Astrocyte (in vitro differentiated cells and primary cell): ENCODE measurements around the gene GDF10. TPM values are rescaled to one million over a fixed set of nuclear protein-coding genes. Genes with fewer than 3 reads are reported as not detected.
A peak's percentile ranks its signal among the peaks of the same experiment; 100 is the strongest.

Experiments
- DNase-seq: peaks from one replicate; pipeline ENCODE4 v3.0.0-alpha.2; 2010; ENCODE audit warnings: low read depth
- FAIRE-seq: peaks from 2 replicates; lab custom pipeline; 2011; peaks lifted over from hg19 to GRCh38; lab: Jason Lieb, UNC
- H2AFZ ChIP-seq: 2 replicates; pipeline ENCODE4 v1.6.0; 2012; ENCODE audit warnings: low read depth, low read length, inconsistent platforms
- H3K27ac ChIP-seq: 2 replicates; pipeline ENCODE4 v1.5.1; 2011; ENCODE audit warnings: low read depth, low read length, inconsistent platforms
- H3K27me3 ChIP-seq: 2 replicates; pipeline ENCODE4 v1.6.0; 2011; ENCODE audit warnings: low read length, inconsistent platforms; ENCODE audit not compliant: insufficient read depth
- H3K36me3 ChIP-seq: 2 replicates; pipeline ENCODE4 v1.5.1; 2011; ENCODE audit warnings: low read length, inconsistent platforms; ENCODE audit not compliant: insufficient read depth
- H3K4me1 ChIP-seq: 2 replicates; pipeline ENCODE4 v1.5.1; 2011; ENCODE audit warnings: low read length, inconsistent platforms; ENCODE audit not compliant: insufficient read depth
- H3K4me2 ChIP-seq: 2 replicates; pipeline ENCODE4 v1.6.0; 2012; ENCODE audit warnings: low read length, inconsistent platforms
- H3K4me3 ChIP-seq: 2 replicates; pipeline ENCODE4 v1.5.1; 2011; ENCODE audit warnings: low read depth, mild to moderate bottlenecking, low read length, inconsistent platforms; ENCODE audit not compliant: insufficient read depth
- H3K79me2 ChIP-seq: 2 replicates; pipeline ENCODE4 v1.6.0; 2012; ENCODE audit warnings: mild to moderate bottlenecking, low read length, inconsistent platforms; ENCODE audit not compliant: insufficient read depth
- H3K9ac ChIP-seq: 2 replicates; pipeline ENCODE4 v1.6.0; 2012; ENCODE audit warnings: mild to moderate bottlenecking, low read length, inconsistent platforms
- H3K9me3 ChIP-seq: 2 replicates; pipeline ENCODE4 v1.5.1; 2012; ENCODE audit warnings: low read depth, mild to moderate bottlenecking, low read length, inconsistent platforms; ENCODE audit not compliant: insufficient read depth
- H4K20me1 ChIP-seq: 2 replicates; pipeline ENCODE4 v1.6.0; 2012; ENCODE audit warnings: low read length, inconsistent platforms; ENCODE audit not compliant: insufficient read depth
- H3K27ac Mint-ChIP-seq: one replicate; pipeline ENCODE4 v1.8.0; 2021; ENCODE audit warnings: mild to moderate bottlenecking, mixed read lengths; ENCODE audit not compliant: unreplicated experiment
- H3K27me3 Mint-ChIP-seq: one replicate; pipeline ENCODE4 v1.8.0; 2021; ENCODE audit warnings: low read depth, mixed read lengths; ENCODE audit not compliant: unreplicated experiment
- H3K36me3 Mint-ChIP-seq: one replicate; pipeline ENCODE4 v1.8.0; 2021; ENCODE audit warnings: low read depth, mixed read lengths; ENCODE audit not compliant: unreplicated experiment
- H3K4me1 Mint-ChIP-seq: one replicate; pipeline ENCODE4 v1.8.0; 2021; ENCODE audit warnings: low read depth, mixed read lengths; ENCODE audit not compliant: unreplicated experiment
- H3K4me3 Mint-ChIP-seq: one replicate; pipeline ENCODE4 v1.8.0; 2021; ENCODE audit warnings: mild to moderate bottlenecking, moderate library complexity, mixed read lengths; ENCODE audit not compliant: unreplicated experiment
- H3K9me3 Mint-ChIP-seq: one replicate; pipeline ENCODE4 v1.8.0; 2021; ENCODE audit warnings: mild to moderate bottlenecking, mixed read lengths; ENCODE audit not compliant: unreplicated experiment
- EZH2 ChIP-seq: IDR thresholded peaks from 2 replicates; pipeline ENCODE4 v1.6.1; 2012; ENCODE audit warnings: mild to moderate bottlenecking, low read length, inconsistent platforms; ENCODE audit not compliant: insufficient read depth
- total RNA-seq: library from RNA; stranded (reverse); gene quantifications from 2 replicates; pipeline ENCODE4 v1.2.1, GENCODE V29; 2021
- TF ChIP-seq, protein P1 (sequence below): IDR thresholded peaks from 2 replicates; pipeline ENCODE4 v1.5.1; 2011; ENCODE audit warnings: low read depth, mild to moderate bottlenecking, inconsistent platforms, low read length, moderate library complexity; ENCODE audit not compliant: insufficient read depth

Gene GDF10
- total RNA-seq, 1 donor from 2014 or later, result 2.2 TPM

DNA sequence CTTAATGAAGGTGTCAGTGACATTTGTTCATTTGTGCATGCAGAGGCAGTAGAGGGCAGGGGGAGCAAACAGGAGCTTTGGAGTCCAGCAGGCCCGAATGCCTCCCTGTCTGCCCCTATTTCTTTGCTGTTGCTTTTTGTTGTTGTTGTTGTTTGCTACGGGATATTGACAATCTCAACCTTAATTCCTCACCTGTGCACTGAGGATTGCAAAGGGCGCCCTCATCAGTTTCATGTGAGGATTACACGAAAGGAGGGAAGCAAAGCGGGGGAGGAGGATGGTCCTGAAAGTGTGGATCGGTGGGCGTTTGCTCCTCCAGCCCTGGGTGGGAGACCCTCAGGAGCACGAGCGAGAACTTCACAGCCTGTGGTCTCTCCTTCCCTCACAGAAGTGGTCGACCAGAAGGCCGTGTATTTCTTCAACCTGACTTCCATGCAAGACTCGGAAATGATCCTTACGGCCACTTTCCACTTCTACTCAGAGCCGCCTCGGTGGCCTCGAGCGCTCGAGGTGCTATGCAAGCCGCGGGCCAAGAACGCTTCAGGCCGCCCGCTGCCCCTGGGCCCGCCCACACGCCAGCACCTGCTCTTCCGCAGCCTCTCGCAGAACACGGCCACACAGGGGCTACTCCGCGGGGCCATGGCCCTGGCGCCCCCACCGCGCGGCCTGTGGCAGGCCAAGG lies 9.6 kb downstream of the GDF10 start:
- Histone ChIP-seq H3K27me3 (peaks cover 12% of the 10 kb centered on the region), H4K20me1 (no peaks in the 10 kb centered on the region), H3K4me2 (no peak overlapping the region), H3K9me3 (no peaks in the 10 kb centered on the region), H3K36me3 (no peaks in the 10 kb centered on the region), H2AFZ (no peak overlapping the region), H3K79me2 (no peaks in the 10 kb centered on the region), H3K27ac (no peak overlapping the region), H3K4me3 (no peak overlapping the region), H3K4me1 (no peaks in the 10 kb centered on the region), H3K9ac (no peak overlapping the region)
- no peak overlapping the region for H3K27ac Mint-ChIP-seq
- TF ChIP-seq, protein P1, sequence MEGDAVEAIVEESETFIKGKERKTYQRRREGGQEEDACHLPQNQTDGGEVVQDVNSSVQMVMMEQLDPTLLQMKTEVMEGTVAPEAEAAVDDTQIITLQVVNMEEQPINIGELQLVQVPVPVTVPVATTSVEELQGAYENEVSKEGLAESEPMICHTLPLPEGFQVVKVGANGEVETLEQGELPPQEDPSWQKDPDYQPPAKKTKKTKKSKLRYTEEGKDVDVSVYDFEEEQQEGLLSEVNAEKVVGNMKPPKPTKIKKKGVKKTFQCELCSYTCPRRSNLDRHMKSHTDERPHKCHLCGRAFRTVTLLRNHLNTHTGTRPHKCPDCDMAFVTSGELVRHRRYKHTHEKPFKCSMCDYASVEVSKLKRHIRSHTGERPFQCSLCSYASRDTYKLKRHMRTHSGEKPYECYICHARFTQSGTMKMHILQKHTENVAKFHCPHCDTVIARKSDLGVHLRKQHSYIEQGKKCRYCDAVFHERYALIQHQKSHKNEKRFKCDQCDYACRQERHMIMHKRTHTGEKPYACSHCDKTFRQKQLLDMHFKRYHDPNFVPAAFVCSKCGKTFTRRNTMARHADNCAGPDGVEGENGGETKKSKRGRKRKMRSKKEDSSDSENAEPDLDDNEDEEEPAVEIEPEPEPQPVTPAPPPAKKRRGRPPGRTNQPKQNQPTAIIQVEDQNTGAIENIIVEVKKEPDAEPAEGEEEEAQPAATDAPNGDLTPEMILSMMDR, result peak; percentile 29
- no peak for TF ChIP-seq EZH2
- no peaks in the 10 kb centered on the region for H3K36me3 Mint-ChIP-seq
- H3K4me1 Mint-ChIP-seq, result peaks cover 5% of the 10 kb centered on the region
- no peak for DNase-seq
- peaks cover 53% of the 10 kb centered on the region for H3K27me3 Mint-ChIP-seq
- no peak for FAIRE-seq
- H3K4me3 Mint-ChIP-seq, result no peak overlapping the region
- no peaks in the 10 kb centered on the region for H3K9me3 Mint-ChIP-seq

DNA sequence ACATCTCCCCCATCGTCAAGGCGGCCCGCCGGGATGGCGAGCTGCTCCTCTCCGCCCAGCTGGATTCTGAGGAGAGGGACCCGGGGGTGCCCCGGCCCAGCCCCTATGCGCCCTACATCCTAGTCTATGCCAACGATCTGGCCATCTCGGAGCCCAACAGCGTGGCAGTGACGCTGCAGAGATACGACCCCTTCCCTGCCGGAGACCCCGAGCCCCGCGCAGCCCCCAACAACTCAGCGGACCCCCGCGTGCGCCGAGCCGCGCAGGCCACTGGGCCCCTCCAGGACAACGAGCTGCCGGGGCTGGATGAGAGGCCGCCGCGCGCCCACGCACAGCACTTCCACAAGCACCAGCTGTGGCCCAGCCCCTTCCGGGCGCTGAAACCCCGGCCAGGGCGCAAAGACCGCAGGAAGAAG lies 10.1 kb downstream of the GDF10 start:
- Mint-ChIP-seq H3K27me3 (peaks cover 52% of the 10 kb centered on the region), H3K9me3 (no peaks in the 10 kb centered on the region), H3K4me3 (no peak overlapping the region), H3K4me1 (peaks cover 5% of the 10 kb centered on the region), H3K27ac (no peak overlapping the region), H3K36me3 (no peaks in the 10 kb centered on the region)
- Histone ChIP-seq H3K9ac (no peak overlapping the region), H3K4me2 (no peak overlapping the region), H3K4me3 (no peak overlapping the region), H4K20me1 (no peaks in the 10 kb centered on the region), H2AFZ (no peak overlapping the region), H3K27ac (no peak overlapping the region), H3K79me2 (no peaks in the 10 kb centered on the region), H3K9me3 (no peaks in the 10 kb centered on the region), H3K36me3 (no peaks in the 10 kb centered on the region), H3K27me3 (peaks cover 12% of the 10 kb centered on the region), H3K4me1 (no peaks in the 10 kb centered on the region)
- FAIRE-seq (no peak), DNase-seq (no peak)
- no peak for TF ChIP-seq EZH2
- TF ChIP-seq, protein P1, result no peak
